ENCODE measurements around the gene OTOP2.

The OTOP2 gene

GRCh38 chr17:74883241-74883745 is 40.8 kb upstream of the OTOP2 start:
- Histone ChIP-seq H3K27me3 (peaks cover 7% of the 10 kb centered on the region), H3K4me1 (ENCODE audit: control insufficient read depth in 1 of 2, insufficient read depth in 1 of 2, low read depth in 1 of 2, low read length in 1 of 2) (peaks cover 12 to 14% of the 10 kb centered on the region in 2 experiments), H3K4me3 (ENCODE audit: low read depth in 1 of 2, low read length in 1 of 2) (no peak overlapping the region), H3K27ac (no peak overlapping the region), H3K36me3 (no peaks in the 10 kb centered on the region), H3K9me3 (no peaks in the 10 kb centered on the region)
- TF ChIP-seq CTCF (IDR thresholded peaks at IDR 0.05): no peak

- peaks cover 2 to 5% of the 10 kb centered on the region in 2 experiments for H3K4me1 ChIP-seq (ENCODE audit: control insufficient read depth in 1 of 2, insufficient read depth in 1 of 2, low read depth in 1 of 2, low read length in 1 of 2)
Measured at GRCh38 chr17:74888469-74888868, 35.6 kb upstream of the OTOP2 start.

GRCh38 chr17:74890554-74890953 is 33.5 kb upstream of the OTOP2 start:
- Histone ChIP-seq H3K4me1 (ENCODE audit: control insufficient read depth in 1 of 2, insufficient read depth in 1 of 2, low read depth in 1 of 2, low read length in 1 of 2) (no peaks in the 10 kb centered on the region), H3K36me3 (no peaks in the 10 kb centered on the region), H3K9me3 (no peaks in the 10 kb centered on the region), H3K4me3 (ENCODE audit: low read depth in 1 of 2, low read length in 1 of 2) (no peak overlapping the region), H3K27ac (no peak overlapping the region), H3K27me3 (peaks cover 69% of the 10 kb centered on the region)
- no peak for TF ChIP-seq CTCF (IDR thresholded peaks at IDR 0.05)

More at GRCh38 chr17:74888469-74888868, 35.6 kb upstream of the OTOP2 start:
- Histone ChIP-seq H3K27ac (no peak overlapping the region), H3K4me3 (ENCODE audit: low read depth in 1 of 2, low read length in 1 of 2) (no peak overlapping the region), H3K36me3 (no peaks in the 10 kb centered on the region), H3K9me3 (no peaks in the 10 kb centered on the region), H3K27me3 (peaks cover 50% of the 10 kb centered on the region)
- TF ChIP-seq CTCF (IDR thresholded peaks at IDR 0.05): no peak

GRCh38 chr17:74892013-74892841 is 31.8 kb upstream of the OTOP2 start:
- no peak overlapping the region for H3K4me3 ChIP-seq (ENCODE audit: low read depth in 1 of 2, low read length in 1 of 2)
- H3K4me1 ChIP-seq (ENCODE audit: control insufficient read depth in 1 of 2, insufficient read depth in 1 of 2, low read depth in 1 of 2, low read length in 1 of 2): no peaks in the 10 kb centered on the region
- H3K36me3 ChIP-seq: no peaks in the 10 kb centered on the region
- H3K27ac ChIP-seq: no peak overlapping the region
- H3K9me3 ChIP-seq: no peaks in the 10 kb centered on the region
- H3K27me3 ChIP-seq: peaks cover 81% of the 10 kb centered on the region
- no peak for TF ChIP-seq CTCF (IDR thresholded peaks at IDR 0.05)

GRCh38 chr17:74892974-74893911 is 30.8 kb upstream of the OTOP2 start, which contains the start of gene FADS6:
Gene FADS6 (minus strand): TSS chr17:74893633. CDS start chr17:74893595, 38 bp downstream.
- no peak within 1 kb of the TSS for H3K4me3 ChIP-seq (ENCODE audit: low read depth in 1 of 2, low read length in 1 of 2)
- H3K4me1 ChIP-seq (ENCODE audit: control insufficient read depth in 1 of 2, insufficient read depth in 1 of 2, low read depth in 1 of 2, low read length in 1 of 2): no peaks in the 10 kb centered on the region
- no peak for TF ChIP-seq CTCF (IDR thresholded peaks at IDR 0.05)
- no peak within 1 kb of the TSS for H3K27ac ChIP-seq
- peaks cover 91% of the 10 kb centered on the region for H3K27me3 ChIP-seq
- no peaks in the 10 kb centered on the region for H3K36me3 ChIP-seq
- H3K9me3 ChIP-seq: no peaks in the 10 kb centered on the region

Measured in neutrophil (primary cell).